Central memory CD8-positive, alpha-beta T cell (primary cell): Measurements from ENCODE around the gene CDK5.

ENCODE experiments used
- ATAC-seq: fragments of 150-1000 bp; cut with Tn5 transposase; replicated peaks from 2 replicates; pipeline ENCODE4 v1.10.0; 2022; ENCODE audit warnings: mild to moderate bottlenecking, moderate FRiP score, moderate number of reproducible peaks; ENCODE audit not compliant: poor library complexity, severe bottlenecking; ENCODE audit errors: extremely low read depth
- DNase-seq, 2 donors: peaks; one replicate each; pipeline ENCODE4 v3.0.0; 2021; ENCODE audit warnings: low spot score in 2 of 2
- H3K27ac Mint-ChIP-seq: one replicate; pipeline ENCODE4 v1.8.0; 2022; ENCODE audit warnings: low read depth, mild to moderate bottlenecking, moderate library complexity, mixed read lengths
- H3K27me3 Mint-ChIP-seq: one replicate; pipeline ENCODE4 v1.8.0; 2022; ENCODE audit warnings: mixed read lengths
- H3K36me3 Mint-ChIP-seq: one replicate; pipeline ENCODE4 v1.8.0; 2022; ENCODE audit warnings: mild to moderate bottlenecking, moderate library complexity, mixed read lengths; ENCODE audit not compliant: insufficient read depth
- H3K4me1 Mint-ChIP-seq: one replicate; pipeline ENCODE4 v1.8.0; 2022; ENCODE audit warnings: mixed read lengths
- H3K4me3 Mint-ChIP-seq: one replicate; pipeline ENCODE4 v1.8.0; 2022; ENCODE audit warnings: mild to moderate bottlenecking, moderate library complexity, mixed read lengths
- H3K9me3 Mint-ChIP-seq: one replicate; pipeline ENCODE4 v1.8.0; 2022; ENCODE audit warnings: mixed read lengths

The CDK5 gene

GRCh38 chr7:151063212-151063561, 5.5 kb upstream of the CDK5 start:
- H3K36me3 Mint-ChIP-seq, result peaks cover 32% of the 10 kb centered on the region
- no peaks in the 10 kb centered on the region for H3K9me3 Mint-ChIP-seq
- H3K4me3 Mint-ChIP-seq, result no peak overlapping the region
- no peak for ATAC-seq
- H3K27ac Mint-ChIP-seq, result no peak overlapping the region
- peaks cover 24% of the 10 kb centered on the region for H3K4me1 Mint-ChIP-seq
- no peaks in the 10 kb centered on the region for H3K27me3 Mint-ChIP-seq
- no peak for DNase-seq

GRCh38 chr7:151062399-151063211, 4.9 kb upstream of the CDK5 start:
- Mint-ChIP-seq H3K4me1 (peaks cover 26% of the 10 kb centered on the region), H3K9me3 (no peaks in the 10 kb centered on the region), H3K27ac (no peak overlapping the region), H3K4me3 (no peak overlapping the region), H3K36me3 (peaks cover 28% of the 10 kb centered on the region), H3K27me3 (no peaks in the 10 kb centered on the region)
- no peak for ATAC-seq
- DNase-seq, result no peak

- ATAC-seq (no peak), DNase-seq (no peak)
- Mint-ChIP-seq H3K9me3 (no peaks in the 10 kb centered on the region), H3K27ac (no peak overlapping the region), H3K4me3 (peak overlapping the region; percentile 94), H3K36me3 (peaks cover 29% of the 10 kb centered on the region), H3K4me1 (peaks cover 31% of the 10 kb centered on the region), H3K27me3 (no peaks in the 10 kb centered on the region)
Measured at GRCh38 chr7:151062111-151062398, 4.4 kb upstream of the CDK5 start.

DNA sequence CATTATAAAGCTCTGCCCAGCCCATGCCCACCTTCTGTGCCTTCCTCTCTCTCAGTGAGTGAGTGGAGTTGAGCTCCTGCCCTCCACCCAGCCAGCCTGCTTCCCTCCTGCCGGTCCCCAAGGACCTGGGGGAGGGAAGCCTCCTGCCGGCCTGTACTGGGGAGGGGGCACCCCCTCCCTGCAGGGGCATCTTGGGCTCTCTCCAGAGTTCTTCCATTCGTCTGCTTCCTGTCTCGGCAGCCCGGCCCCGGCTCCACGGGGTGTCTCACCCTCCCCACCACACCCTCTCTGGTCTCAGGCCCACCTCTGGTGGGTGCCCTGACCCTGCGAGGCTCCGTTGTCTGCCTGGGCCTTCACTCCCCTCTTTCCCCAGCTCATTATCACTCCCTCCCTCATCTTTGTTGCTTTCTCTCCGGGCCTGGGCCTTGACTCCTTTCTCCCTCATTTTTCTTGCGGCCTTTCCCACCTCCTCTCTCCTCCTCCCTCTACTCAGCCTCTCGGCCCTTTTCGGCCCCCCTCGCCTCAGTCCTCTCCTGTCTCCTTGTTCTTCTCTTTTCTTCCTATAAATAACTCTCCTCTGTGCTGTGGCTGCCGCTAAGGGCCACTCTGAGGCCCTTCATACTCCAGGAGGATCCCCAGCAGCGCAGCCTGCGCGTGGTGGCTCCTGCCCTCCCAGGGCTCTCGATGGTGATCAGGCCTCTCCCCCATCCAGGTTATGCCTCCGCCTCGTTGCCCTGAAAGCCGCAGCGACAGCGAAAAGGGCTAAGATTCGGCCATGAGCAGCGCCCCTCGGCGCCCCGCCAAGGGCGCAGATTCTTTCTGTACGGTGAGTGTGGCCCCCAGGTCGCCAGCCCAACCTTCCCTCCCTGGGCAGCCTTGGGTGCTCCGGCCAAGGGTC, 3.8 kb upstream of the CDK5 start:
- peaks cover 34% of the 10 kb centered on the region for H3K4me1 Mint-ChIP-seq
- DNase-seq (no peak), ATAC-seq (no peak)
- H3K36me3 Mint-ChIP-seq, result peaks cover 26% of the 10 kb centered on the region
- peak overlapping the region; percentile 94 for H3K4me3 Mint-ChIP-seq
- no peaks in the 10 kb centered on the region for H3K27me3 Mint-ChIP-seq
- no peaks in the 10 kb centered on the region for H3K9me3 Mint-ChIP-seq
- no peak overlapping the region for H3K27ac Mint-ChIP-seq

DNA sequence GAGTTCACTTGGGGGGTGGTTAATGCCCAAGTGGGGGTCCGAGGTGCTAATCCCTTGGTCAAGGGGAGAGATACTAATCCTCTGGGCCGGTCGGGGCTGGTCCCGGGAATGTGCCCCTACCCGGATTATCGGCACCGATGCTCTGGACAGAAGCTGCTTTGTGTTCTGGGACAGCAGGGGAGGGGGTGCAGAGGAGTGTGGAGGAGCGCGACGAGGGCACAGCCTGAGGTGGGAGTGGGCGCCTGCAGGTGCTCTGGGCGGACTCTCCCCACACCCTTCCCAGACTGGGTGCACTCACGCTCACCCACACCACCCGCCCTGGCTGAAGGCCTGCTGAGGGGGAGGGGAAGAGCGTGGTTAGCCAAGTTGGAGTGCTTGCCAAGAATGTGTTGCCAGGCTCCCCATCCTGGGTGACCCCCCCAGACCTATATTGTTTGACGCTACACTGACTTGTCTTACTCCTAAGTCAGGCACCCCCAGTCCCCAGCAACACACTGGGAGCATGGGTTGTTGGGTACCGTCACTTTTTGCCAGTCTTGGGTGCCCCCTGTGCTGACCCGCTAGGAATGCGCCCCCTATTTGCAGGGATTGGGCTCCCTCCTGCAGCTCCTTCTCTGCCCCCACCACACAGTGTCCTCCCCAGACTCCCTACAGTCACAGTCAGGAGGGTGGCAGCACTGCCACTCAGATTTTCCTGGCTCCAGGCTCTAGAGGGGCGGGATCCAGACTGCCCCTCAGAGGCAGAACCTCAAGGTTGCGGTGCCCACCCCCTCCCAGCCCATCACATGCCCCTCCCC, 2.9 kb upstream of the CDK5 start:
- Mint-ChIP-seq H3K36me3 (peaks cover 24% of the 10 kb centered on the region), H3K27ac (peak overlapping the region; percentile 16), H3K9me3 (no peaks in the 10 kb centered on the region), H3K27me3 (no peaks in the 10 kb centered on the region), H3K4me3 (peak overlapping the region; percentile 94), H3K4me1 (peaks cover 34% of the 10 kb centered on the region)
- ATAC-seq, result no peak
- no peak for DNase-seq

- Mint-ChIP-seq H3K4me3 (peak overlapping the region; percentile 94), H3K36me3 (peaks cover 20% of the 10 kb centered on the region), H3K9me3 (no peaks in the 10 kb centered on the region), H3K27me3 (no peaks in the 10 kb centered on the region), H3K27ac (peak overlapping the region; percentile 16), H3K4me1 (peaks cover 34% of the 10 kb centered on the region)
- DNase-seq (no peak), ATAC-seq (no peak)
Measured at GRCh38 chr7:151060113-151060415, 2.4 kb upstream of the CDK5 start.

DNA sequence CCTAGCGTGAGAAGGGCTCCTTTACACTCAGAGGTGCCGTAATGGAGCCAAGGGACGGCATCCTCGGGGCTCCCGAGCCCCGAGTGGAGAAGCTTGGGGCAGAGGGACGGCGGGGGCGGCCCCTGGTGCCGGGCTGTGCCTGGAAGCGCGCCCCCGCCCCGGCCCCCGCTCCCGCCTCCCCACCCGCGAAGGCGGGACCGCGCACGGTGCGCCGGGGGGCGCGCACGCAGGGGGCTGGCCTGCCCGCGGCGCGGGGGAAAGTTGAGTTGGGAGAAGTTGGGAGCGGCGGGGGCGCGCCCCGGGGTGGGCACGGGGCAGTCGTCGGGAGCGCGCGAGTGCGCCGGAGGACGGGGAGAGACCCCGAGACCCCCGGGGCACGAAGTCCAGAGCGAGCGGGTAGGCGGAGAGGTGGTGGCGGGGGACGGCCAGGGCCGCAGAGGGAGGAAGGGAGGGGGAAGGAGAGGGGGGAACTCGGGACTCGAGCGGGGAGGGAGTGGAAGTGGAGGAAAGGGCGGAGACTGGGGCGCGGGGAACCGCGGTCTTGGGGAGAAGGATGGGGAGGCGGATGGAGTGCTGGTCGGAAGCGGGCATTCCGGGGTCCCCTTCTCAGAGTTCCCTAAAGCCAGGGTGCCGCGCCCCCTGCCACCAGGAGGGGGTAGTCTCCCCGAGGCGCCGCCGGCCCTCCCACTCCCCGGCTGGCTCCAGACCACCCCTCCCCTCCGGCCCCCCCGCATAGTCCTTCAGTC, 1.8 kb upstream of the CDK5 start, which contains the start of gene SLC4A2:
Gene SLC4A2 (plus strand): TSS at position 223 of the 746 bp plus-strand sequence. CDS start 2,399 bp downstream, outside the sequence.
- peak within 1 kb of the TSS; percentile 95 for H3K27ac Mint-ChIP-seq
- DNase-seq, result peak; percentile 44 to 49
- peaks cover 34% of the 10 kb centered on the region for H3K4me1 Mint-ChIP-seq
- peak within 1 kb of the TSS; percentile 94 for H3K4me3 Mint-ChIP-seq
- peaks cover 20% of the 10 kb centered on the region for H3K36me3 Mint-ChIP-seq
- H3K9me3 Mint-ChIP-seq, result no peaks in the 10 kb centered on the region
- ATAC-seq, result no peak
- no peaks in the 10 kb centered on the region for H3K27me3 Mint-ChIP-seq

- DNase-seq (no peak), ATAC-seq (no peak)
- Mint-ChIP-seq H3K9me3 (no peaks in the 10 kb centered on the region), H3K36me3 (peaks cover 16% of the 10 kb centered on the region), H3K4me3 (peak overlapping the region; percentile 94), H3K27ac (peak overlapping the region; percentile 95), H3K4me1 (peaks cover 34% of the 10 kb centered on the region), H3K27me3 (no peaks in the 10 kb centered on the region)
Measured at GRCh38 chr7:151058781-151059366, 1.2 kb upstream of the CDK5 start.

GRCh38 chr7:151057989-151058780, 488 bp upstream of the CDK5 start:
- H3K4me1 Mint-ChIP-seq, result peaks cover 34% of the 10 kb centered on the region
- peak; percentile 93 for ATAC-seq
- peak; percentile 91 to 94 for DNase-seq
- H3K4me3 Mint-ChIP-seq, result peak overlapping the region; percentile 94
- no peaks in the 10 kb centered on the region for H3K9me3 Mint-ChIP-seq
- H3K27ac Mint-ChIP-seq, result peak overlapping the region; percentile 95
- H3K27me3 Mint-ChIP-seq, result peaks cover under 1% of the 10 kb centered on the region
- peaks cover 14% of the 10 kb centered on the region for H3K36me3 Mint-ChIP-seq

- H3K36me3 Mint-ChIP-seq, result peaks cover 14% of the 10 kb centered on the region
- peak overlapping the region; percentile 94 for H3K4me3 Mint-ChIP-seq
- peaks cover 13% of the 10 kb centered on the region for H3K27me3 Mint-ChIP-seq
- H3K4me1 Mint-ChIP-seq, result peaks cover 37% of the 10 kb centered on the region
- H3K9me3 Mint-ChIP-seq, result no peaks in the 10 kb centered on the region
- DNase-seq (no peak), ATAC-seq (no peak)
- no peak overlapping the region for H3K27ac Mint-ChIP-seq
Measured at GRCh38 chr7:151056666-151057505, 811 bp downstream of the CDK5 start.

DNA sequence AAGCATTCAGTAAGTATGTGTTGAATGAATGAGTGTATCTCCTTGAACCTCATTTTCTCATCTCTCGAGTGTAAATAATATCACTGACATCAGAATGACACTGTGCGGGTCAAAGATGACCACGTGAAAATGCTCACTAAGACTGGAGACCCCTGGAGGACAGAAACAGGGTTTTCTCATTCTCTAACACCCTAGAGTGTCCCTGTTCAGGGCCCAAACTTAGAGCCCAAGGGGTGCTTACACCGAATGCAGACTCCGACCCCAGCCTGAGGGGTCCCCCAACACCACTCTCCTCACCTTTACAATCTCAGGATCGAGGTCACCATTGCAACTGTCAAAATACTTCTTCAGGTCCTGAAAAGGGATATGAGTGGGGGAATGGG, 1.4 kb downstream of the CDK5 start:
- ATAC-seq (no peak), DNase-seq (no peak)
- Mint-ChIP-seq H3K27me3 (peaks cover 16% of the 10 kb centered on the region), H3K36me3 (peaks cover 14% of the 10 kb centered on the region), H3K27ac (no peak overlapping the region), H3K4me3 (peak overlapping the region; percentile 94), H3K4me1 (peaks cover 31% of the 10 kb centered on the region), H3K9me3 (no peaks in the 10 kb centered on the region)
